HG03354 (cell line): ENCODE data around the gene DNM2.

Source experiments
- ATAC-seq: cut with Tn5 transposase; IDR thresholded peaks from one replicate; pipeline ENCODE4 v1.9.1; 2021; ENCODE audit warnings: mild to moderate bottlenecking; ENCODE audit not compliant: unreplicated experiment, poor library complexity, severe bottlenecking

DNM2 gene

DNA sequence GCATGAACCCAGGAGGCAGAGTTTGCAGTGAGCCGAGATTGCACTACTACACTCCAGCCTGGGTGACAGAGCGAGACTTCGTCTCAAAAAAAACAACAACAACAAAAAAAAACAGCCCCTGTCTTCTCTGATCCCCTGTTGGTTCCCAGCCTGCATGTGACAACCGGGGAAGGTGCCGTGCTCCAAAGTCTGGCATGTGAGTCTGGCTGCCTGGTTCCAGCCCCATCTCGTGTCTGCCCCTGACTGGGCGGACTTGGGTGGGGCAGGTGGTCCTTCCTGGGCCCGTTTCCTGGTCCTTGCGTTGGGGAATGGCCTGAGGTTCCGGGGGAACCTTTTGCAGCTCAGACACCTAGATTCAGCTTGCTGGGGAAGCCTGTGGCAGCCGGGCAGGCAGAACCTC, 50.5 kb downstream of the DNM2 start:
- ATAC-seq: no peak

DNA sequence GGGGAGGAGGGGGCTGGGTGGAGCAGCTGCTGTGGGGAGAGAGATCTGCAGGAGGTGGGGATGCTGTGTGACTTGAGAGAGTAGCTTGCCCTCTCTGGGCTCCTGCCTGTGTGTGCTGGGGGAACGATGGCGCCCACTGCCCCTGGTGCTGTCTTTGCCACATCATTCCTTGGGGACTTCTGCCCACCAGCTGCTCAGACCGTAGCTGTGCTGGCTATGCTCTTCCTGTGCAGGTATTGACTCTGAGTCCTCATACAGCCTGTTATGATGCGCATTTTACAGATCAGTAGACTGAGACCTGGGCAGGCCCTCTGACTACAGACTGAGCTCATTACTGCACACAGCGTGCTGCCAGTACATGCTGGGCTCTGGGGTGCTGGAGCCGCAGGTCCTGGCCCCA, 51.1 kb downstream of the DNM2 start:
- no peak for ATAC-seq

DNA sequence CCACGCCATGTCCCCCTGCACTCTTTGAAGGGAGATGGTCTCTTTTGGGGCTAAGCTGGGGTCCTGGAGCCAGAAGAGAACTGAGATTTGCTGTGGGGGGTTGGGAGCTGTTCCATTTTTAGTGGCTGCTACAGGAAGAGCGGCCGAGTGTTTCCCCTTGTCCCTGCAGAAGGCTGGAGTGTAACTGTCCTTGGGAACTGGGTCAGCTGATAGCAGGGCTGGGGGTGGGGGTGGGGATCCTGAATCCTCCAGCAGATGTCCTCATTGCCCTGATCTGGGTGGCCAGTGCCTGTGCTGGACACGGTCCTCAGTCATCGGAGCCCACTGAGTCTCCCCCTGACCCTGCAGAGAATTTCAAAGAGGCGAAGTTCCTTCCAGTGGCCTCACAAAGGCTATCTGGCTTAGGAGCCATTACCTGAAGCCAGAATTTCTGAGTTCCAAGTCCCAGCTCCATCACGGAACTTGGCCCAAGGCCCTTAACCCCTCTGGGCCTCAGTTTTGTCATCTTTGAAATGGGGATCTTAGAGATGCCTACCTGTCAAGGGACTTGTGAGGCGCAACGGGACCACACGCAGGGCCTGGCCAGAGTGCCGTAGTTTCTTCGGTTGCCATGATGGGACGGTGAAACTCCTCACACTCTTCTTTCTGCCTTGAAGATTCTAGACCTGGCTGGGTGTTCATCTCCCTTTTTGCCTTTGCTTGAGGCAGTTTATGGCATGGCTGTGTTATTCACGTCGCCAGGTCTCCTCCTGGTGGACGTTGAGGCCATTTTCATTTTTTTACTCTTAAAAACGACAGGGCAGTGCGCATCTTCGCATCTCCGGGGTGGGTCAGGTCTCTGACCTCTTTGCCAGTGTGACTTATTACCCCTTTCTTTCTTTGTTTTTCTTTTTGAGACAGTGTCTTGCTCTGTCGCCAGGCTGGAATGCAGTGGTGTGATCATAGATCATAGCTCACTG, 51.9 kb downstream of the DNM2 start:
- no peak for ATAC-seq

DNA sequence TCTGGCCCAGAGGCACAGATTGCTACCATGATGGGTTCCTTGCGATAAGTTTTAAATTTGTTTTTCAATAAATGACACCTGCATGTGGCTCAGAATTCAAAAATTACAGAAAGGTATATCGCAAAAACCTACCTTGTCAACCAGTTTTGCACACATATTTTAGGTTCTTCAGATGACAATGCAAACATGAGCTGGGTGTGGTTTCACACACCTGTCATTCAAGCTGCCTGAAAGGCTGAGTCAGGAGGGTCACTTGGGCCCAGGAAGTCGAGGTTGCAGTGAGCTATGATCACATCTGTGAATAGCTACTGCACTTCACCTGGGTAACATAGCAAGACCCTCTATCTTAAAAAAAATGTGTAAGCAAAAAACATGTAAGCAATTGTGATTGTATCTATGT, 56.1 kb downstream of the DNM2 start:
- no peak for ATAC-seq

DNA sequence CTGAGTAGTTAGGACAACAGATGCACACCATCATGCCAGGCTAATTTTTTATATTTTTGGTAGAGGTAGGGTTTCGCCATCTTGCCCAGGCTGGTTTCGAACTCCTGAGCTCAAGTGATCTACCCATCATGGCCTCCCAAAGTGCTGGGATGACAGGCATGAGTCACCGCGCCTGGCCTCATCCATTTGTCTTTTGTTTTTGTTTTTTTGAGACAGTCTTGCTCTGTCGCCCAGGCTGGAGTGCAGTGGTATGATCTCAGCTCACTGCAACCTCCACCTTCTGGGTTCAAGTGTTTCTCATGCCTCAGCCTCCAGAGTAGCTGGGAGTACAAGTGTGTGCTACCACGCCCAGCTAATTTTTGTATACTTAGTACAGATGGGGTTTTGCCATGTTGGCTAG, 57.0 kb downstream of the DNM2 start:
- no peak for ATAC-seq

DNA sequence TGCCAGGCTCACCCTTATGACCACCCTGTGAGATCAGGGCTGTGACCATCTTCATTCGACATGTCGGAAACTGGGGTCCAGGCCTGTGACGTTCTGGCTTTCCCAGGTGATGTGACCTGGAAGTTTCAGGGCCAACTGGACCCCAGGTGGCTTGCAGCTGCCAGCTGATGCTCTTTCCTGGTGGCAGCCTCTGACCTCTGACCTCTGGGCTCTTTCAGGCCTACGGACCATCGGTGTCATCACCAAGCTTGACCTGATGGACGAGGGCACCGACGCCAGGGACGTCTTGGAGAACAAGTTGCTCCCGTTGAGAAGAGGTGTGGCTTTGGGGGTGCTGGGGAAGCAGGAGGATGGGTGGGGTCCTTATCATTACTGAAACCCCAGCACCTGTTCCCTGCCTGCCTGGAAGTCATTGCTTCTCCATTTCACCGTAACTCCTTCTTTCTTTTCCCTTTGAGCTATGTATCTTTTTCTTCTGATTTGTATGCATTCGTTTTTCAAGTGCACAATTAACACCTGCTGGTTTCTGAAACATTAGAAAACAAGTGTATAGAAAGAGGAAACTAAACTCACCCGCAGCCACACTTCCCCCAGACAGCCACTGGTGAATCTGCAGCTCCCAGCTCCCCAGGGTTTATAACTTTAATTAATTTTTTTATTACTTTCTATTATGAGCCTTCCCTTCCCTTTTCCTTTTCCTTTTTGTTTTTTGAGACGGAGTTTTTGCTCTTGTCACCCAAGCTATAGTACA, 59.2 kb downstream of the DNM2 start:
- no peak for ATAC-seq

DNA sequence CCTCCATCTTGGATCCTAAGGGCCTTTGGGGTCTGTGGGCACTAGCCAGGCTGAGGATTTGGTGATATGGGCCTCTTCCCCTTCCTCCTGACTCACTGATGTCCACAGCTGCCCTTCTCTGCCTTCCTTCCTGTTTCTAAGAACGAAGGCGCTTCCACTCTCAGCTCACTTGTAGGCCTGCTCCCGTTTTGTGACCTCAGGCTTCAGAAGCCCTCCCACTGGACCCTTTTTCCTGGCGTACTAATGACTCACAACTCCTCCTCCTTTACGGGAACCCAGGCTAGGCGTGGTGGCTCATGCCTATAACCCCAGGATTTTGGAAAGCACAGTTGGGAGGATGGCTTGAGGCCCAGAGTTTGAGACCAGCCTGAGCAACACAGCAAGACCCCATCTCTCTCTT, 62.5 kb downstream of the DNM2 start:
- ATAC-seq: no peak

DNA sequence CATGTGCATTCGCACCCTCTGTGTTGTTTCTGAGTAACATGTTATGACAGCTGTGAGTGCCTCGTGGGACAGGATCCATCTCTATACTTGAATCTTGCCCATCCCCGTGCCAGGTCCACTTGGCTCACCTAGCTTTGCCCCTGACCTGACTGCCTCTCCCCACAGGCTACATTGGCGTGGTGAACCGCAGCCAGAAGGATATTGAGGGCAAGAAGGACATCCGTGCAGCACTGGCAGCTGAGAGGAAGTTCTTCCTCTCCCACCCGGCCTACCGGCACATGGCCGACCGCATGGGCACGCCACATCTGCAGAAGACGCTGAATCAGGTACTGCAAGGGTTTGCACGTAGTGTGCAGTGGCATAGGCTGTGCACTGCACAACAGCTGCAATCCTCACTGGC, 64.9 kb downstream of the DNM2 start:
- no peak for ATAC-seq

DNA sequence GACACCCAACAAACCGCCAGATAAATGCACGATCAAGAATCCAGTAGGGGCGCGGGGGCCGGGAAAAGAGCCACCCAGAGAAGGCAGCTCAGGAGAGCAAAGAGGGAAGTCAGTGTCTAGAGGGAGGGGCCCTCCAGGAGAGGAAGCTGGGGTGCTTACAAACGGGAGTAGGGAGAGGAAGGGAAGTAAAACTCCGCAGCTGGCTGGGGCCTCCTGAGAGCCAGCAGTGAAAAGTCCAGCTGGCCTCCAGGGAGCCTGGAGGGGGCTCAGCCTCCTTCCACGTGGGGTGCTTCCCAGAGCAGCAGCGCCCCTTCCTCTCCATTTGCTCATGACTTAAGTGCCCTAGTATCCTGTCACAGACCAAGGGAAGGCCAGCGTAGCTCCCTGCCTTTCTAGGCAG, 66.4 kb downstream of the DNM2 start:
- no peak for ATAC-seq

DNA sequence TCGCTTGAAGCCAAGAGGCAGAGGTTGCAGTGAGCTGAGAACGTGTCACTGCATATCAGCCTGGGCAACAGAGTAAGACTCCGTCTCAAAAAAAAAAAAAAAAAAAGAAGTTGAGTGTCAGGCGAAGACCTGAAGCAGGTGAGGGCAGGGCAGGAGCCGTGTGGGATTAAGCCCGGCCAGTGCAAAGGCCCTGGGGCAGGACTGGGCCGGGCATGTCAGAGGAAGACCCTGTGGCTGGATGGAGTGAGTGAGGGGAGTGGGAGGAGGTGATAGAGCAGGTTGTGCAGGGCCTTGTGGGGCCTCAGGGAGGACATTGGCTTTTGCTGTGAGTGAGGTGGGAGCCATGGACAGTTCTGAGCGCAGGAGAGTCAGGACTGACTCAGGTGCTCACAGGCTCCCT, 70.3 kb downstream of the DNM2 start:
- ATAC-seq: no peak

DNA sequence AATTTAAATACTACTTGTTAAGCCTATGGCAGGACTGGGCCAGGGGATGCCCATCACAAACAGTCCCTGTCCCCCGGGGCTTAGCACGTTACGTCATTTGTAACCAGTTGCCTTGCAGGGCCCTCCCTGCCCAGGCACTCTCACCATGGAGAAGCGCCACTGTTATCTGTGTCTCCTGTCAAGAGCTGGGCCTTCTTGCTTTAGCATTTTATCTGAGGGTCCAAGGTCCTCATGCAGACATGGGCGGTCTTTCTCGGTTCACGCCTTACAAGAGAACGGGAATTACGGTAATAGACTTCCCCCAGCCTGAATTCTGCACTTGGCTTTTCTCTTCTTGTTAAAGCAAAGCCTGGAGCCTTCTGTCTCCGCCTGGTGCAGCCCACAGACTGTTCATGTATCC, 72.0 kb downstream of the DNM2 start:
- no peak for ATAC-seq

DNA sequence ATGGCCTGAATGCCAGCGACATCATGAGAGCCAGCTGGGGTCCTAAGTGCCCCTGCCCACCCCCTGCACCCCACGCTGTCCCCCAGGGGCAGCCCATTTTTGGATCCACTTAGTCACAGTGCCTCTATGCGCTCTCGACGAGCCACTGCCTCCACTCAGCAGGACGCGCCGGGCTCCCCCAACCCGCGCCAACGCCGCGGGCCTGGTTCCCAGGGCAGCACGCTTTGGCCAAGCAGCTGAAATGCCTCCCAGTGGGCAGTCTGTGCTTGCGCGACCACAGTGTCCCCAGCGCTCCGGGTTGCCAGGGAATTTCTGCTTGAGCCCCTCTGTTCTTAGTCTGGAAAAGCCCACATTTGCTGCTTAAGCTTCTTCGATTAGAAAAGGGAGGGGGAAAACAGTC, 78.8 kb downstream of the DNM2 start:
- no peak for ATAC-seq

DNA sequence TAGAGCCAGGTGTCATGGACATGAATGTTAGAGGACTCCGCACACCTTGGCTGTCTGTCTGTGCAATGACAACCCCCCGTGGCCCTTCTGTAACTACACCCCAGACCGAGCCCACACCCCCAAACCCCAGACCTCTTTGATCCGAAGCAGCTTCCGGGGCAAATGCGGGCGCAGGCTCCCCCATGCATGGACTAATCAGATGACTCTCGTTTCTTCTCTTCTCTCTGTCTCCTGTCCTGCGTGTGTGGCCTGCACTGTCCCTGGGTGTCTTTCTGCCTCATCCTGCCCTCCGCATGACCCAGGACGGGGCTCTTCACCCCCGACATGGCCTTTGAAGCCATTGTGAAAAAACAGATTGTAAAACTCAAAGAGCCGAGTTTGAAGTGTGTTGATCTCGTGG, 79.2 kb downstream of the DNM2 start:
- no peak for ATAC-seq

DNA sequence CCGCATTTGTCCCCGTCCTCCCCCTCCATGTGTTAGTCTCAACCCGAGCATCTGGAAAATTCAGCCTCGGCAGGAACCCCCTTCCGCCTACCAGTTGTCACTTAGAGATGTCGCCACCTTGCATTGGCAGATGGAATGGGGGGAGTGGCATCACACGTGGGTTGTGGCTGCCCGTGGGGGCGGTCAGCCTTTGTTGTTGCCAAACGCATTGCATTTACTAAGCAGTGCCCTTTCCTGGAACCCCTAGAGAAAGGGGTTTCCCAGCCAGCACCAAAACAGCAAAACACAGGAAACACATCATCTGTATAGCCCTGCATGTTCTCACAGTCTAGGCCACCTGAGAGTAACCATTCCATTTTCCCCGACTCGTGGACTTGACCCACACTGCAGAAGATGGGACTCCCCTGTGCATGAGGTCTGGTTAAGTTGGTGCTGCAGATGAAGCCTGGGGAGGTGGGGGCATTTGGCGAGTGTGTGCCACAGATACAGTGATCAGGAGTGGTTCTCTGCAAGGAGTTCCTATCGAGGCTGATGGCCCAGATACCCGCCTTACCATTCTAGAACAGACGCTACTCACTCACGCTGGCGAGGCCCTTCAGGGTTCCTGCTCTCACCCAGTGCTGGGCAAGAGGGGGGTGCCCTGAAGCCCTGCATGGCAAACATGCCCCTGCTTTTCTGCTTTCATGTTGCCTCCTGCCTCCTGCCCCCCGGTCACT, 79.8 kb downstream of the DNM2 start:
- no peak for ATAC-seq

DNA sequence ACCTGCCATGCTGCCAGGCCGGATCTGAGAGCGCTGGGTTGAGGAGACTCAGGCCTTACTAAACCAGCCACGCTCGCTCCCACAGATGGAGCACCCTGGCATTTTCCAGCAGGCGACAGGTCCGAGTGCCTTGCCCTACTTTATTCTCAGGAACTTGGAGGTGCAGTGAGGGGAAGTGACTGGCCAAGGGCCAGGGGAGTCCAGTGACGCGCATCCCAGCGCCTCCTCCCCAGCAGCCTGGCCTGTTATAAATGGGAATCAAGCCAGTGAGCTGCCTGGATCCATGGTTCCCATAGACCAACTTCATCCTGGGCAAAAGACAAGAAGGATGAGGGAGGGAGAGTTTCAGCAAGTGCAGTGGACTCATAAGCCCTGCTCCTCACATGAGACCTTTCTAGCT, 82.6 kb downstream of the DNM2 start:
- ATAC-seq: no peak

DNA sequence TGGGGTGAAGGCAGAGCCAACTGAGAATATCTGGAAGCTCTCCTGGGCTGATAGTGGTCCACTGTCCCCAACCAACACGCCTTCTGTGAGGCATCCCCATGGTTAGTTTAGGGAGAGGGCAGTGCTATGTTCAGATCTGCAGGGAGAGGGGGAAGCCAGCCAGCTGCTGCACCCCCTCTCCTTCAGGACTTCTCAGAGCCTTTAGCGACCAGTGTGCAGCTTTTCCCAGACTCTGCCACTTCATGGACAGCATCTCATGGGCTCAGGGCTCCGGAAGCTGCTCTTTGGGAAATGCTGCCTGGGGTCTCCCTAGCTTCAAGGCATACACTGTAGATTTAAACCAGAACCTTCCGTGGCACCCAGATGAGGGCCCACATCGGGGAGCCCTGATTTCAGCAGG, 84.6 kb downstream of the DNM2 start:
- ATAC-seq: no peak

DNA sequence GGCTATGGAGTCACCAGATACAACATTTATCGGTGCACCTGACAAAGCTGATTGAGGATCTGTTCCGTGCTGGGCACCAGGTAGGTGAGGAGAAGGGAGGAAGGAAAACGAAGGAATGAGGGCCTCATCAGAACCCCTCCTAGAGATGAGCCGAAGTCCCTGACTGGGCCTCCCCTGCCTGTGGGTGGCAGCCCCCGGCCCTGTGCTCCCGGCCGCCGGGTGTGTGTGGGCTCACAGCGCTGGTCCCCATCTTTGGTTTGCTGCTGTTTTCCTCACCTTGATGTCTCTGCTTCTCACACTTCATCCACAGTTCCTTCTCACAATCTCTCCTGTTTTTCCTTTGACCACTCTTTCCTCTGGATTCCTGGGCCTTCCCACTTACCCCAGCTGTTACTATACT, 85.4 kb downstream of the DNM2 start:
- ATAC-seq: no peak

DNA sequence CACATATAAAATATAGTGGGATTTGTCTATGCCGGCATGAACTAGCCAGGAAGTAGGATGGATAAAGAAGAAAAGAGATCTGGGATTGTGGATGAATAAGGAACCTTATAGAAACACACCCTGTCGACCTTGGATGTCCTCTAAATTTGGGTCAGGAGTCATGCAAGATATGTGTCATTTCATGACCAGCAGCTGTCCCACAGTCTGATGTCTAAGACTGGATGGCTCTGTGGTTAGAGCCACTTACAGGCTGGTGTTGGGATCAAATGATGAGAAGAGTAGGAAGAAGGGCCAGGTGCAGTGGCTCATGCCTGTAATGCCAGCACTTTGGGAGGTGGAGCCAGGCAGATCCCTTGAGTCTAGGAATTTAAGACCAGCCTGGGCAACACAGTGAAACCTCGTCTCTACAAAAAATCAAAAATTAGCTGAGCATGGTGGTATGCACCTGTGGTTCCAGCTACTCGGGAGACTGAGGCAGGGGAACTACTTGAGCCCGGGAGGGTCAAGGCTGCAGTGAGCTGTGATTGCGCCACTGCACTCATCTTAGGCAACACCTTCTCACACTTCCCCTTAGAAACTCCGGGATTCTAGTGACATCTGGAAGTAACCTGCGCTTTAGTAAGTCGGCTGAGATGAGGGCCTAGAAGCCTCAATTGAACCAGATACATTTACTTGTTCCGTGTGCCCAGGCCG, 87.3 kb downstream of the DNM2 start:
- no peak for ATAC-seq

DNA sequence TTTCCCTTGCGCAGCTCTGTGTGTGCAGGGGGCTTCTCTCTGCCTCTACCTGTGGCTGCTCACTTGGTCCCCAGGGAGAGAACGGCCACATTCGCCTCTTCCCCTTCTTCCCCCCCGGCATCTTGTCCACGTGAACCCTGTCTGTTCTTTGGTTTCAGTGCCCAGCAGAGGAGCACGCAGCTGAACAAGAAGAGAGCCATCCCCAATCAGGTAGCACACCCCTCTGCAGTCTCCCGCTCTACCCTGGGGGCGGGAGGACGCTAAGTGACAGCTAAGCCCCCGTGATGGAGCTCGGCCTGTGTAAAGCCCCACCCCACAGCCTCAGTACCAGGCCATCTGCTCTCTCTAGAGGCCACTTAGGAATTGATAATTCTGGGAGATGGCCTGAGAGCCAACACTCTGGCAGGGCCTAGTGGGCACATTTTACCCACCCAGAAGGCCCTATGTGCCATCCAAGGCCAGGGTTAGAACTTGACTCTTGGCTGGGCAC, 87.9 kb downstream of the DNM2 start:
- no peak for ATAC-seq
